K562 (cell line): ENCODE data around the gene NOL8. TPM values are rescaled to one million over a fixed set of nuclear protein-coding genes. Genes with fewer than 3 reads are reported as not detected.

ENCODE experiments used
- ATAC-seq: fragments of 200-7000 bp; cut with Tn5 transposase; 3 replicates; pipeline ENCODE4 v1.9.1; 2020; ENCODE audit warnings: moderate library complexity
- BruUV-seq: library from RNA; stranded (reverse); fragments of 400-500 nt; replicated peaks from 2 replicates; lab custom pipeline; 2021; lab: Mats Ljungman, UMichigan
- CTCF ChIA-PET: fragments of 300-600 bp; formaldehyde crosslinking; extraction: SDS; loops from one replicate; lab custom pipeline; 2021; ENCODE audit warnings: low intra/inter-chr PET ratio; lab: Yijun Ruan, JAX
- POLR2A ChIA-PET: fragments of 300-600, 350-650 bp; sonication (Branson Sonifier 250); formaldehyde crosslinking; extraction: SDS; loops from one replicate; lab custom pipeline; 2021; ENCODE audit warnings: antibody characterized with exemption, inconsistent platforms; lab: Yijun Ruan, JAX
- DNase-seq, 4 experiments: peaks; one replicate each; pipeline versions ENCODE4 v3.0.0 to v3.0.0-alpha.2; 2011 to 2018; ENCODE audit warnings: low spot score in 3 of 4, mixed read lengths in 3 of 4; ENCODE audit errors: extremely low read depth in 1 of 4
- FAIRE-seq: peaks from 2 replicates; lab custom pipeline; 2011; peaks lifted over from hg19 to GRCh38; lab: Jason Lieb, UNC
- H2AFZ ChIP-seq: 2 replicates; pipeline ENCODE4 v1.6.0; 2011; ENCODE audit warnings: low read depth, low read length, control low read depth, inconsistent platforms
- H3K27ac ChIP-seq: fragments of 200-600 bp; 3 replicates; pipeline ENCODE4 v1.8.0; 2011; ENCODE audit warnings: low read depth, mild to moderate bottlenecking, control low read depth, inconsistent platforms, low read length, moderate library complexity, mixed read lengths; ENCODE audit errors: extremely low read depth
- H3K27me3 ChIP-seq, 2 experiments: fragments of 300-600 bp in 1 of 2; 2 replicates in 1 of 2; 3 replicates in 1 of 2; pipeline versions ENCODE4 v1.6.0 to v1.8.0; 2011; ENCODE audit warnings: inconsistent platforms in 2 of 2, low read length in 2 of 2, mild to moderate bottlenecking in 1 of 2, mixed read lengths in 1 of 2, moderate library complexity in 1 of 2; ENCODE audit not compliant: control insufficient read depth in 2 of 2, insufficient read depth in 2 of 2
- H3K36me3 ChIP-seq: fragments of 300-600 bp; 3 replicates; pipeline ENCODE4 v1.8.0; 2011; ENCODE audit warnings: mild to moderate bottlenecking, low read length, inconsistent platforms; ENCODE audit not compliant: control insufficient read depth, insufficient read depth
- H3K4me1 ChIP-seq, 2 experiments: fragments of 200-600 bp in 1 of 2; replicated peaks in 1 of 2; 2 replicates in 1 of 2; 3 replicates in 1 of 2; pipeline versions ENCODE4 v1.5.1 to v1.8.0; 2011; ENCODE audit warnings: inconsistent platforms in 2 of 2, low read length in 2 of 2, mild to moderate bottlenecking in 1 of 2, mixed read lengths in 1 of 2, moderate library complexity in 1 of 2; ENCODE audit not compliant: control insufficient read depth in 2 of 2, insufficient read depth in 2 of 2
- H3K4me2 ChIP-seq: 2 replicates; pipeline ENCODE4 v1.6.1; 2011; ENCODE audit warnings: low read length, control low read depth, inconsistent platforms, mixed read lengths; ENCODE audit not compliant: insufficient read depth
- H3K4me3 ChIP-seq: fragments of 200-600 bp; sonication (generic), shearing (Covaris generic); 2 replicates; pipeline ENCODE4 v1.5.1; 2016; ENCODE audit warnings: control low read depth, inconsistent platforms
- H3K79me2 ChIP-seq: fragments of 200-600 bp; 3 replicates; pipeline ENCODE4 v1.8.0; 2011; ENCODE audit warnings: low read length, inconsistent platforms; ENCODE audit not compliant: control insufficient read depth, insufficient read depth
- H3K9ac ChIP-seq, 2 experiments: 2 replicates each; pipeline versions ENCODE4 v1.6.0 to v1.6.1; 2011; ENCODE audit warnings: low read depth in 2 of 2, low read length in 2 of 2, control low read depth in 1 of 2, inconsistent platforms in 1 of 2, mild to moderate bottlenecking in 1 of 2, mixed read lengths in 1 of 2; ENCODE audit not compliant: insufficient read depth in 1 of 2
- H3K9me1 ChIP-seq: one replicate; pipeline ENCODE4 v1.6.0; 2011; ENCODE audit warnings: inconsistent platforms, mild to moderate bottlenecking, low read length, moderate library complexity; ENCODE audit not compliant: control insufficient read depth, insufficient read depth
- H3K9me3 ChIP-seq: replicated peaks from 2 replicates; pipeline ENCODE4 v1.5.1; 2011; ENCODE audit warnings: low read depth, low read length, inconsistent platforms; ENCODE audit not compliant: control insufficient read depth, insufficient read depth
- H4K20me1 ChIP-seq: replicated peaks from 2 replicates; pipeline ENCODE4 v1.6.1; 2011; ENCODE audit warnings: low read length, inconsistent platforms, mixed read lengths; ENCODE audit not compliant: control insufficient read depth, insufficient read depth
- CHCHD3 ChIP-seq: fragments of 250-450 bp; sonication (Bioruptor Pico); IDR thresholded peaks from 2 replicates; pipeline ENCODE4 v2.1.2; 2022; ENCODE audit warnings: mild to moderate bottlenecking
- CHD1 ChIP-seq: fragments of 200-600 bp; sonication (generic); IDR thresholded peaks from one replicate; pipeline ENCODE4 v1.6.1; 2012; ENCODE audit warnings: mild to moderate bottlenecking, moderate library complexity, low read length, inconsistent platforms
- EGR1 ChIP-seq: fragments of 450-650 bp; conservative IDR thresholded peaks from 2 replicates; pipeline ENCODE4 v1.6.1; 2017; ENCODE audit warnings: mild to moderate bottlenecking
- ELF4 ChIP-seq: fragments of 450-650 bp; formaldehyde crosslinking; IDR thresholded peaks from 2 replicates; pipeline ENCODE4 v1.4.0; 2022; ENCODE audit warnings: missing genetic modification characterization
- HNRNPK ChIP-seq: fragments of 200-400 bp; formaldehyde crosslinking; IDR thresholded peaks from one replicate; pipeline ENCODE4 v1.6.1; 2018; ENCODE audit warnings: mild to moderate bottlenecking, low read depth, low read length; ENCODE audit not compliant: poor library complexity, severe bottlenecking
- HOXB6 ChIP-seq: fragments of 250-450 bp; sonication (Bioruptor Pico); IDR thresholded peaks from 2 replicates; pipeline ENCODE4 v1.5.1; 2022; ENCODE audit warnings: mild to moderate bottlenecking, borderline replicate concordance
- PHF21A ChIP-seq: fragments of 450-650 bp; IDR thresholded peaks from 2 replicates; pipeline ENCODE4 v1.6.1; 2017; ENCODE audit warnings: low read depth, borderline replicate concordance
- PHTF2 ChIP-seq: fragments of 250-450 bp; sonication (Bioruptor Pico); IDR thresholded peaks from 2 replicates; pipeline ENCODE4 v1.5.0; 2021; ENCODE audit warnings: mild to moderate bottlenecking
- SIX5 ChIP-seq, 2 experiments: IDR thresholded peaks; 2 replicates each; pipeline ENCODE4 v1.6.1; 2011; ENCODE audit warnings: low read length in 2 of 2, borderline replicate concordance in 1 of 2, low read depth in 1 of 2, mild to moderate bottlenecking in 1 of 2, moderate library complexity in 1 of 2; ENCODE audit not compliant: insufficient read depth in 1 of 2
- SLC30A9 ChIP-seq: fragments of 250-450 bp; sonication (Bioruptor Pico); IDR thresholded peaks from 2 replicates; pipeline ENCODE4 v1.8.0; 2022; ENCODE audit warnings: mild to moderate bottlenecking, moderate library complexity
- SREBF1 ChIP-seq: fragments of 150-350 bp; IDR thresholded peaks from 2 replicates; pipeline ENCODE4 v1.6.1; 2014; ENCODE audit warnings: antibody characterized with exemption, low read depth, low read length, borderline replicate concordance
- ZKSCAN1 ChIP-seq: fragments of 150-350 bp; IDR thresholded peaks from 2 replicates; pipeline ENCODE4 v1.6.1; 2016; ENCODE audit warnings: low read depth, low read length
- WGBS: fragments of 100-300 bp; shearing (Covaris generic); methylation state at CpG from one replicate; pipeline ENCODE4 v1.1.6; 2016; ENCODE audit warnings: low coverage, mixed read lengths; ENCODE audit not compliant: insufficient coverage; ENCODE audit errors: missing lambda C conversion rate; 5-methylcytosine and 5-hydroxymethylcytosine counted together
- in situ Hi-C: fragments of 300-500 bp; cut with MboI; formaldehyde crosslinking; loops from 4 replicates; pipeline ENCODE4 v1.15.0; 2018; ENCODE audit warnings: inconsistent platforms, mixed read lengths
- intact Hi-C: fragments of 100-400 bp; cut with micrococcal nuclease; formaldehyde crosslinking; loops from 2 replicates; pipeline ENCODE4 v1.14.2; 2022
- polyA plus RNA-seq, 8 experiments: library from polyadenylated mRNA; depleted of rRNA in 4 of 8; stranded (reverse) in 5 of 8; unstranded in 3 of 8; fragments of >200 nt; fragmentation: Nextera tagmentation in 2 of 8; fragmentation: Illumina TruSeq in 1 of 8; extraction: Ambion mirVana in 2 of 8; extraction: Trizol in 1 of 8; gene quantifications; 2 replicates each; pipeline versions ENCODE4 v1.2.1 to v1.2.3, GENCODE V29; 2011 to 2014; ENCODE audit warnings: inconsistent platforms in 1 of 8, missing spikeins in 1 of 8
- total RNA-seq, 7 experiments: library from RNA; depleted of rRNA in 6 of 7; stranded (reverse); fragments of >200 nt in 6 of 7; fragmentation: Illumina TruSeq in 2 of 7; extraction: Trizol in 2 of 7; gene quantifications; 2 replicates each; pipeline versions ENCODE4 v1.2.1 to v1.2.3, GENCODE V29; 2011 to 2021; ENCODE audit warnings: low replicate concordance in 1 of 7
- TF ChIP-seq, protein P1 (sequence below), 2 experiments: fragments of 200-800 bp in 1 of 2; sonication (Bioruptor generic) in 1 of 2; sonication (generic) in 1 of 2; formaldehyde crosslinking in 1 of 2; IDR thresholded peaks in 1 of 2; conservative IDR thresholded peaks in 1 of 2; 2 replicates each; pipeline versions ENCODE4 v1.5.0 to v1.6.1; 2016 to 2020; ENCODE audit warnings: missing compliant biosample characterization in 1 of 2, missing genetic modification characterization in 1 of 2, missing genetic modification reagents in 1 of 2
- TF ChIP-seq, protein P2 (sequence below): sonication (generic); formaldehyde crosslinking; IDR thresholded peaks from 2 replicates; pipeline ENCODE4 v1.8.0; 2022; ENCODE audit warnings: missing genetic modification reagents, mild to moderate bottlenecking, moderate library complexity, borderline replicate concordance
- TF ChIP-seq, protein P3 (sequence below): sonication (generic); formaldehyde crosslinking; IDR thresholded peaks from 2 replicates; pipeline ENCODE4 v1.8.1; 2022; ENCODE audit warnings: missing genetic modification reagents
- TF ChIP-seq, protein P4 (sequence below): fragments of 250-450 bp; sonication (Bioruptor Pico); IDR thresholded peaks from 2 replicates; pipeline ENCODE4 v1.4.0; 2020; ENCODE audit warnings: mild to moderate bottlenecking

The NOL8 gene
- total and polyA plus RNA-seq, 9 of the 15 experiments (the other 6 are each of a cell fraction or from before 2014, with no cell fraction given): 51.3 to 91.5 (median 58.7) TPM

DNA sequence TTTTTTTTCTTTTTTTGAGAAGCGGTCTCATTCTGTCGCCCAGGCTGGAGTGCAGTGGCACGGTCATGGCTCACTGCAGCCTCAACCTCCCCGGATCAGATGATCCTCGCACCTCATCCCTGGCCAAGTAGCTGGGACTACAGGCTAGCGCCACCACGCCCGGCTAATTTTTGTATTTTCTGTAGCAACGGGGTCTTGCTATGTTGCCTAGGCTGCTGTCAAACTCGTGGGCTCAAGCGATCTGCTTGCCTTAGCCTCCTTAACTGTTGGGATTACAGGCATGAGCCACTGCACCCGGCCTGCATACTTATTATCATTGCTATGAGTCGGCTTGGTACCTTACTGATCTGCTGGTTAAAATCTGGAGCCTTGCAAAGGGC, 30.9 kb downstream of the NOL8 start:
- CTCF ChIA-PET: no interaction called here
- FAIRE-seq (no peak), DNase-seq (peak in 2 of 4 experiments; percentile 12 to 50), ATAC-seq (peak; percentile 13)
- peaks cover 68% of the 10 kb centered on the region for H3K79me2 ChIP-seq
- in situ Hi-C loops: no loop called here
- peaks cover 7 to 23% of the 10 kb centered on the region in 2 experiments for H3K4me1 ChIP-seq
- H3K27me3 ChIP-seq: no peaks in the 10 kb centered on the region
- H3K9me3 ChIP-seq: no peaks in the 10 kb centered on the region
- POLR2A ChIA-PET: interaction anchor here (0.6 to 4.0 kb wide), 5 partner anchors 12 to 336 kb away, joined by 3 to 38 read pairs (median 4); partner anchors contain the start of genes CENPP and NOL8
- H4K20me1 ChIP-seq: peaks cover 5% of the 10 kb centered on the region
- peak overlapping the region; percentile 100 for H3K4me2 ChIP-seq
- H3K27ac ChIP-seq: peak overlapping the region; percentile 97
- H3K9ac ChIP-seq: peak overlapping the region; percentile 96 to 100
- BruUV-seq: no TSS peak
- peak overlapping the region; percentile 83 for H2AFZ ChIP-seq
- H3K4me3 ChIP-seq: peak overlapping the region; percentile 70
- WGBS: under 1% methylated on average over 13 of the region's 13 CpGs
- intact Hi-C loops: no loop called here
- peaks cover 69% of the 10 kb centered on the region for H3K36me3 ChIP-seq
- H3K9me1 ChIP-seq: no peaks in the 10 kb centered on the region
- TF ChIP-seq HOXB6 (CRISPR knock-in tag) (no peak), SREBF1 (no peak), ZKSCAN1 (no peak), PHTF2 (CRISPR knock-in tag) (no peak), PHF21A (no peak), SIX5 (IDR thresholded peaks at IDR 0.05; ENCODE audit: borderline replicate concordance in 1 of 2, insufficient read depth in 1 of 2, low read depth in 1 of 2, low read length in 2 of 2) (no peak), SLC30A9 (CRISPR knock-in tag) (no peak), EGR1 (no peak), CHD1 (peak; percentile 91), ELF4 (0 out of 2 replicates have a peak, but pooled peaks have one; percentile 24), CHCHD3 (CRISPR knock-in tag) (no peak), HNRNPK (no peak)
- TF ChIP-seq, protein P1, sequence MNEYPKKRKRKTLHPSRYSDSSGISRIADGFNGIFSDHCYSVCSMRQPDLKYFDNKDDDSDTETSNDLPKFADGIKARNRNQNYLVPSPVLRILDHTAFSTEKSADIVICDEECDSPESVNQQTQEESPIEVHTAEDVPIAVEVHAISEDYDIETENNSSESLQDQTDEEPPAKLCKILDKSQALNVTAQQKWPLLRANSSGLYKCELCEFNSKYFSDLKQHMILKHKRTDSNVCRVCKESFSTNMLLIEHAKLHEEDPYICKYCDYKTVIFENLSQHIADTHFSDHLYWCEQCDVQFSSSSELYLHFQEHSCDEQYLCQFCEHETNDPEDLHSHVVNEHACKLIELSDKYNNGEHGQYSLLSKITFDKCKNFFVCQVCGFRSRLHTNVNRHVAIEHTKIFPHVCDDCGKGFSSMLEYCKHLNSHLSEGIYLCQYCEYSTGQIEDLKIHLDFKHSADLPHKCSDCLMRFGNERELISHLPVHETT (CRISPR knock-in tag; conservative IDR thresholded peaks at IDR 0.05 in 1 of 2, IDR thresholded peaks at IDR 0.05 in 1 of 2): 0 out of 4 replicates have a peak, but pooled peaks of 1 of the 2 experiments have one; percentile 5
- TF ChIP-seq, protein P2, sequence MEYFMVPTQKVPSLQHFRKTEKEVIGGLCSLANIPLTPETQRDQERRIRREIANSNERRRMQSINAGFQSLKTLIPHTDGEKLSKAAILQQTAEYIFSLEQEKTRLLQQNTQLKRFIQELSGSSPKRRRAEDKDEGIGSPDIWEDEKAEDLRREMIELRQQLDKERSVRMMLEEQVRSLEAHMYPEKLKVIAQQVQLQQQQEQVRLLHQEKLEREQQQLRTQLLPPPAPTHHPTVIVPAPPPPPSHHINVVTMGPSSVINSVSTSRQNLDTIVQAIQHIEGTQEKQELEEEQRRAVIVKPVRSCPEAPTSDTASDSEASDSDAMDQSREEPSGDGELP (CRISPR knock-in tag): no peak
- TF ChIP-seq, protein P3, sequence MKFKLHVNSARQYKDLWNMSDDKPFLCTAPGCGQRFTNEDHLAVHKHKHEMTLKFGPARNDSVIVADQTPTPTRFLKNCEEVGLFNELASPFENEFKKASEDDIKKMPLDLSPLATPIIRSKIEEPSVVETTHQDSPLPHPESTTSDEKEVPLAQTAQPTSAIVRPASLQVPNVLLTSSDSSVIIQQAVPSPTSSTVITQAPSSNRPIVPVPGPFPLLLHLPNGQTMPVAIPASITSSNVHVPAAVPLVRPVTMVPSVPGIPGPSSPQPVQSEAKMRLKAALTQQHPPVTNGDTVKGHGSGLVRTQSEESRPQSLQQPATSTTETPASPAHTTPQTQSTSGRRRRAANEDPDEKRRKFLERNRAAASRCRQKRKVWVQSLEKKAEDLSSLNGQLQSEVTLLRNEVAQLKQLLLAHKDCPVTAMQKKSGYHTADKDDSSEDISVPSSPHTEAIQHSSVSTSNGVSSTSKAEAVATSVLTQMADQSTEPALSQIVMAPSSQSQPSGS (CRISPR knock-in tag): no peak
- TF ChIP-seq, protein P4, sequence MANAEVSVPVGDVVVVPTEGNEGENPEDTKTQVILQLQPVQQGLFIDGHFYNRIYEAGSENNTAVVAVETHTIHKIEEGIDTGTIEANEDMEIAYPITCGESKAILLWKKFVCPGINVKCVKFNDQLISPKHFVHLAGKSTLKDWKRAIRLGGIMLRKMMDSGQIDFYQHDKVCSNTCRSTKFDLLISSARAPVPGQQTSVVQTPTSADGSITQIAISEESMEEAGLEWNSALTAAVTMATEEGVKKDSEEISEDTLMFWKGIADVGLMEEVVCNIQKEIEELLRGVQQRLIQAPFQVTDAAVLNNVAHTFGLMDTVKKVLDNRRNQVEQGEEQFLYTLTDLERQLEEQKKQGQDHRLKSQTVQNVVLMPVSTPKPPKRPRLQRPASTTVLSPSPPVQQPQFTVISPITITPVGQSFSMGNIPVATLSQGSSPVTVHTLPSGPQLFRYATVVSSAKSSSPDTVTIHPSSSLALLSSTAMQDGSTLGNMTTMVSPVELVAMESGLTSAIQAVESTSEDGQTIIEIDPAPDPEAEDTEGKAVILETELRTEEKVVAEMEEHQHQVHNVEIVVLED (CRISPR knock-in tag): no peak
